GM06990 (cell line): Measurements from ENCODE around the gene DENND5B.
"Not testable (repeated sequence)": the region's sequence is repeated elsewhere in the genome, so short reads cannot be mapped to it uniquely, and the experiment has no call there.

Experiments
- DNase-seq: peaks from one replicate; pipeline ENCODE4 v3.0.0-alpha.2; 2011; ENCODE audit not compliant: insufficient read length; ENCODE audit errors: extremely low read depth
- H3K27me3 ChIP-seq: replicated peaks from 2 replicates; pipeline ENCODE4 v1.6.0; 2011; ENCODE audit warnings: low read length; ENCODE audit not compliant: control insufficient read depth, insufficient read depth
- H3K36me3 ChIP-seq: 2 replicates; pipeline ENCODE4 v1.5.1; 2011; ENCODE audit warnings: low read length; ENCODE audit not compliant: control insufficient read depth, insufficient read depth
- H3K4me3 ChIP-seq: replicated peaks from 2 replicates; pipeline ENCODE4 v1.5.1; 2011; ENCODE audit warnings: low read depth, mild to moderate bottlenecking, control low read depth, low read length
- CTCF ChIP-seq: IDR thresholded peaks from 2 replicates; pipeline ENCODE4 v1.5.1; 2011; ENCODE audit warnings: low read length, control low read depth, mild to moderate bottlenecking, inconsistent platforms; ENCODE audit not compliant: insufficient read depth, poor library complexity, severe bottlenecking

The DENND5B gene

GRCh38 chr12:31403099-31403607 lies 187.8 kb downstream of the DENND5B start:
- not testable (repeated sequence) for H3K4me3 ChIP-seq, H3K27me3 ChIP-seq
- peak; percentile 79 for TF ChIP-seq CTCF

GRCh38 chr12:31393004-31393550 lies 197.9 kb downstream of the DENND5B start:
- no peaks in the 10 kb centered on the region; the same call in 1 of the 2 replicates for H3K36me3 ChIP-seq
- no peak for TF ChIP-seq CTCF
- H3K4me3 ChIP-seq, result no peak overlapping the region
- H3K27me3 ChIP-seq, result no peaks in the 10 kb centered on the region
- DNase-seq, result no peak

More at GRCh38 chr12:31403099-31403607, 187.8 kb downstream of the DENND5B start:
- peak; percentile 52 for DNase-seq
- not testable (repeated sequence) for H3K36me3 ChIP-seq

GRCh38 chr12:31390991-31391390 lies 199.9 kb downstream of the DENND5B start:
- TF ChIP-seq CTCF, result no peak
- no peak for DNase-seq

GRCh38 chr12:31388713-31389112 lies 202.2 kb downstream of the DENND5B start:
- no peak for DNase-seq
- no peak overlapping the region for H3K4me3 ChIP-seq
- peaks cover 4% of the 10 kb centered on the region for H3K36me3 ChIP-seq
- TF ChIP-seq CTCF, result no peak
- no peaks in the 10 kb centered on the region for H3K27me3 ChIP-seq

More at GRCh38 chr12:31390991-31391390, 199.9 kb downstream of the DENND5B start:
- peaks cover 4% of the 10 kb centered on the region for H3K36me3 ChIP-seq
- H3K4me3 ChIP-seq, result no peak overlapping the region
- no peaks in the 10 kb centered on the region for H3K27me3 ChIP-seq

- Histone ChIP-seq H3K36me3 (peaks cover 4% of the 10 kb centered on the region), H3K4me3 (no peak overlapping the region), H3K27me3 (no peaks in the 10 kb centered on the region)
- no peak for DNase-seq
- no peak for TF ChIP-seq CTCF
Observed at GRCh38 chr12:31387466-31387865, 203.5 kb downstream of the DENND5B start.
